Left lung (tissue), 10 donors: ENCODE measurements around the gene CHST8. TPM values are rescaled to one million over a fixed set of nuclear protein-coding genes. Genes with fewer than 3 reads are reported as not detected.

ENCODE experiments used
- ATAC-seq: fragments of 200-7000 bp; cut with Tn5 transposase; one replicate; pipeline ENCODE4 v1.9.1; 2020; ENCODE audit warnings: moderate library complexity
- DNase-seq, 4 donors: peaks; one replicate each; pipeline ENCODE4 v3.0.0-alpha.2; 2013 to 2020
- H3K27ac ChIP-seq, 2 donors: fragments of 200-600 bp; sonication (generic) in 1 of 2; one replicate each; pipeline versions ENCODE4 v1.5.0 to v1.8.0; 2020 to 2021
- H3K27me3 ChIP-seq, 2 donors: fragments of 200-600 bp; sonication (generic) in 1 of 2; one replicate each; pipeline versions ENCODE4 v1.5.0 to v1.8.0; 2020 to 2021
- H3K36me3 ChIP-seq, 2 donors: fragments of 200-600 bp; sonication (generic) in 1 of 2; one replicate each; pipeline versions ENCODE4 v1.5.0 to v1.8.0; 2020 to 2021
- H3K4me1 ChIP-seq, 2 donors: fragments of 200-600 bp; one replicate each; pipeline ENCODE4 v1.8.0; 2021
- H3K4me3 ChIP-seq, 2 donors: fragments of 200-600 bp; sonication (generic) in 1 of 2; one replicate each; pipeline versions ENCODE4 v1.5.0 to v1.8.0; 2020 to 2021; ENCODE audit warnings: mild to moderate bottlenecking in 1 of 2
- H3K9me3 ChIP-seq, 2 donors: fragments of 200-600 bp; sonication (generic) in 1 of 2; one replicate each; pipeline versions ENCODE4 v1.5.0 to v1.8.0; 2020 to 2021
- intact Hi-C, 2 donors: fragments of 100-400 bp; cut with DNase I; formaldehyde crosslinking; loops; one replicate each; pipeline versions ENCODE4 v1.11.2 to v1.14.2; 2022
- polyA plus RNA-seq, 6 donors: library from polyadenylated mRNA; unstranded; fragments of 120-200 nt; gene quantifications; one replicate each; pipeline ENCODE4 v1.2.1, GENCODE V29; 2013; ENCODE audit not compliant: insufficient read length in 6 of 6
- total RNA-seq, 2 donors: library from RNA; stranded (reverse); fragmentation: NEBNext Ultra II Directional; extraction: Animal tissue kit (Norgen Biotek cat#: 25700); gene quantifications; one replicate each; pipeline ENCODE4 v1.2.1, GENCODE V29; 2021
- TF ChIP-seq, protein P1 (sequence below), 2 donors: fragments of 200-600 bp; sonication (generic) in 1 of 2; IDR thresholded peaks; one replicate each; pipeline versions ENCODE4 v1.5.0 to v1.8.0; 2021; ENCODE audit warnings: antibody characterized with exemption in 2 of 2
- donor health status: DM: no; HTN: yes; CAD: no.
- donor health status: DM: no; HTN: no; CAD: no.

Gene CHST8
- total and polyA plus RNA-seq, 8 donors = 0.24 to 0.47 TPM; not detected in 6

GRCh38 chr19:33667881-33668280 is 46.1 kb downstream of the CHST8 start:
- Histone ChIP-seq H3K4me3 (no peak overlapping the region), H3K27me3 (peaks cover 0 to 18% of the 10 kb centered on the region in 2 donors), H3K4me1 (no peaks in the 10 kb centered on the region), H3K27ac (no peak overlapping the region), H3K36me3 (no peaks in the 10 kb centered on the region), H3K9me3 (no peaks in the 10 kb centered on the region)
- intact Hi-C loops = no loop called here
- TF ChIP-seq, protein P1, sequence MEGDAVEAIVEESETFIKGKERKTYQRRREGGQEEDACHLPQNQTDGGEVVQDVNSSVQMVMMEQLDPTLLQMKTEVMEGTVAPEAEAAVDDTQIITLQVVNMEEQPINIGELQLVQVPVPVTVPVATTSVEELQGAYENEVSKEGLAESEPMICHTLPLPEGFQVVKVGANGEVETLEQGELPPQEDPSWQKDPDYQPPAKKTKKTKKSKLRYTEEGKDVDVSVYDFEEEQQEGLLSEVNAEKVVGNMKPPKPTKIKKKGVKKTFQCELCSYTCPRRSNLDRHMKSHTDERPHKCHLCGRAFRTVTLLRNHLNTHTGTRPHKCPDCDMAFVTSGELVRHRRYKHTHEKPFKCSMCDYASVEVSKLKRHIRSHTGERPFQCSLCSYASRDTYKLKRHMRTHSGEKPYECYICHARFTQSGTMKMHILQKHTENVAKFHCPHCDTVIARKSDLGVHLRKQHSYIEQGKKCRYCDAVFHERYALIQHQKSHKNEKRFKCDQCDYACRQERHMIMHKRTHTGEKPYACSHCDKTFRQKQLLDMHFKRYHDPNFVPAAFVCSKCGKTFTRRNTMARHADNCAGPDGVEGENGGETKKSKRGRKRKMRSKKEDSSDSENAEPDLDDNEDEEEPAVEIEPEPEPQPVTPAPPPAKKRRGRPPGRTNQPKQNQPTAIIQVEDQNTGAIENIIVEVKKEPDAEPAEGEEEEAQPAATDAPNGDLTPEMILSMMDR (IDR thresholded peaks at IDR 0.05) = no peak
- DNase-seq (no peak), ATAC-seq (no peak)

GRCh38 chr19:33668968-33669367 is 47.2 kb downstream of the CHST8 start:
- ATAC-seq = no peak

DNA sequence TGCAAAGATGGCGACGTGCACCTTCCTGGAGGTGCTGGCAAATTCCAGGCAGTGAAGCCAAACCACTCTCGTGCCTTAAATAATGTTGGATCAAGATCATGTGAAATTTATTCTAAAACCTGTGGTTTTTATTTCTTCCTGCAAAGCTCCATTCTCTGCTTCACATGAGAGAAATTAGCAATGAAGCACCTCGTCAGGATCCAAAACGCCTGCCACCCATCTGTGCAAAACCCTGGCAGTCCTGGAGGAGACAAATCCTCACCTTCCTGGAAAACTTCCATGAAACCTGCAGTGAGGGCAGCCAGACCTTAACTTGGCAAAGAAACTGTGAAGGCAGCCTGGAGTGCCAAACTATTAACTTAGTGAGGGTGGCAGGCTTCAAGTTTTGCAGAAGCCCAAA is 47.6 kb downstream of the CHST8 start:
- H3K4me3 ChIP-seq = no peak overlapping the region
- ATAC-seq (no peak), DNase-seq (no peak)
- no peak overlapping the region for H3K27ac ChIP-seq
- no peaks in the 10 kb centered on the region for H3K4me1 ChIP-seq
- intact Hi-C loops = no loop called here
- TF ChIP-seq, protein P1 (IDR thresholded peaks at IDR 0.05) = no peak
- H3K9me3 ChIP-seq = no peaks in the 10 kb centered on the region
- H3K27me3 ChIP-seq = peaks cover 0 to 33% of the 10 kb centered on the region in 2 donors
- no peaks in the 10 kb centered on the region for H3K36me3 ChIP-seq

More at GRCh38 chr19:33668968-33669367, 47.2 kb downstream of the CHST8 start:
- TF ChIP-seq, protein P1 (IDR thresholded peaks at IDR 0.05) = no peak
- H3K4me3 ChIP-seq = no peak overlapping the region
- H3K36me3 ChIP-seq = no peaks in the 10 kb centered on the region
- DNase-seq = no peak
- no peak overlapping the region for H3K27ac ChIP-seq
- no peaks in the 10 kb centered on the region for H3K9me3 ChIP-seq
- no peaks in the 10 kb centered on the region for H3K4me1 ChIP-seq
- intact Hi-C loops = no loop called here
- H3K27me3 ChIP-seq = peaks cover 0 to 29% of the 10 kb centered on the region in 2 donors

GRCh38 chr19:33670398-33670797 is 48.6 kb downstream of the CHST8 start:
- ATAC-seq = no peak
- DNase-seq = no peak
- peaks cover 0 to 43% of the 10 kb centered on the region in 2 donors for H3K27me3 ChIP-seq
- H3K27ac ChIP-seq = no peak overlapping the region
- intact Hi-C loops = no loop called here
- no peak overlapping the region for H3K4me3 ChIP-seq
- no peaks in the 10 kb centered on the region for H3K9me3 ChIP-seq
- TF ChIP-seq, protein P1 (IDR thresholded peaks at IDR 0.05) = no peak
- H3K4me1 ChIP-seq = no peaks in the 10 kb centered on the region
- no peaks in the 10 kb centered on the region for H3K36me3 ChIP-seq

- H3K36me3 ChIP-seq = no peaks in the 10 kb centered on the region
- H3K4me1 ChIP-seq = no peaks in the 10 kb centered on the region
- DNase-seq (no peak), ATAC-seq (no peak)
- peaks cover 0 to 51% of the 10 kb centered on the region in 2 donors for H3K27me3 ChIP-seq
- no peaks in the 10 kb centered on the region for H3K9me3 ChIP-seq
- H3K4me3 ChIP-seq = no peak overlapping the region
- intact Hi-C loops = no loop called here
- H3K27ac ChIP-seq = no peak overlapping the region
- TF ChIP-seq, protein P1 (IDR thresholded peaks at IDR 0.05) = no peak
Measured at GRCh38 chr19:33671211-33671610, 49.5 kb downstream of the CHST8 start.
